Measurements from ENCODE around the gene MANEAL.

MANEAL gene, protein sequence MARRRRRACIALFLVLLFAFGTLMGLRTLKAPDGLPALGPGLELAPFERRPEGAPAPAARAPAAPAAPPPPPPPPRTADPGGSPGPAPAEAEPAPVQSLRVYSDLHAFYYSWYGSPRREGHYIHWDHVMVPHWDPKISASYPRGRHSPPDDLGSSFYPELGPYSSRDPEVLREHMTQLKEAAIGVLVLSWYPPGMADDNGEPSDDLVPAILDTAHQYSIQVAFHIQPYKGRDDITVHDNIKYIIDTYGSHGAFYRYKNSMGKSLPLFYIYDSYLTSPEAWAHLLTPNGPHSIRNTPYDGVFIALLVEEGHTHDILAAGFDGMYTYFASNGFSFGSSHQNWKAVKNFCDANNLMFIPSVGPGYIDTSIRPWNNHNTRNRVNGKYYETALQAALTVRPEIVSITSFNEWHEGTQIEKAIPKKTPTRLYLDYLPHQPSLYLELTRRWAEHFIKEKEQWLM

DNA sequence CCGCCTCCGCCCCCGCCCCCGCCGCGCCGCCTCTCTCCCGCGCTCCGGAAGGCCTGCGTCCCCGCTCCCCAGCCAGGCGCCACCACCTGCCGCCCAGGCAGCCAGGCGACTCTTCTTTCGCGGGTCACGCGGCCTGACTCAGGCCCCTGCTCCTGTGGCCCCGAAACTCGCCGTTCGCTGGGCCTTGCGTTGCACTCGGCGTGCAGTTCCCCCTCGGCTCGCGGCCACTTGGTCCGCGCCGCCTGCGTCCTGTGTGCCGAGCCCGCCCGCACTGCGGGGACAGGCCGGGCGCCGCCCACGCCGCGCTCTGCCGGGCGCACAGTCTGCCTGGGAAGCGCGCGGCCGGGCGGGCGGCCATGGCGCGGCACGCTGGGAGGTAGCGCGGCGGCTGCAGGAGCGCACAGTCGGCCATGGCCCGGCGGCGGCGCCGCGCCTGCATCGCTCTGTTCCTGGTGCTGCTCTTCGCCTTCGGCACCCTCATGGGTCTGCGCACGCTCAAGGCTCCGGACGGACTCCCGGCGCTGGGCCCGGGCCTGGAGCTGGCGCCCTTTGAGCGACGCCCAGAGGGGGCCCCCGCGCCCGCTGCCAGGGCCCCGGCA is at the start of gene MANEAL:
MANEAL (plus strand) TSS at position 75 of the 599 bp plus-strand sequence; CDS start at position 411, 336 bp downstream.
- no peak within 1 kb of the TSS for H3K27ac Mint-ChIP-seq
- peak within 1 kb of the TSS; percentile 63 for H3K4me3 Mint-ChIP-seq
- peaks cover 7% of the 10 kb centered on the region for H3K36me3 Mint-ChIP-seq (ENCODE audit: low read depth)
- H3K27me3 Mint-ChIP-seq: peaks cover 34% of the 10 kb centered on the region
- peaks cover 26% of the 10 kb centered on the region for H3K4me1 Mint-ChIP-seq (ENCODE audit: low read depth)
- no peaks in the 10 kb centered on the region for H3K9me3 Mint-ChIP-seq

DNA sequence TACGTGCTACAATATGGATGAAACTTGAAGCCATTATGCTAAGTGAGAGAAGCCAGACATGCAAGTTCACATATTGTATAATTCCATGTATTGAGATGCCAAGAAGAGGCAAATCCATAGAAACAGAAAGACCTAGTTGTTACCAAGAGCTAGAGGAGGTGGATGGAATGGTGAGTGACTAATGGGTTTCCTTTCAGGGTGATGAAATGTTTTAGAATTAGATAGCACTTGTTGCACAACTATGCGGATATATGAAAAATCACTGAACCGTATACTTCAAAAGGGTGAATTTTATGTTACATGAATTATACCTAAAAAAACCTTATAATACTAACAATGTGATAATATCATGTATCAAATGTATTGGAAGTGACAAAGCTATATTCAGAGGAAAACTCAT is 46.8 kb upstream of the MANEAL start:
- Mint-ChIP-seq H3K9me3 (peaks cover 4% of the 10 kb centered on the region), H3K27ac (no peak overlapping the region), H3K36me3 (ENCODE audit: low read depth) (no peaks in the 10 kb centered on the region), H3K4me1 (ENCODE audit: low read depth) (no peaks in the 10 kb centered on the region), H3K27me3 (peaks cover 53% of the 10 kb centered on the region), H3K4me3 (no peak overlapping the region)

- peaks cover 55% of the 10 kb centered on the region for H3K27me3 Mint-ChIP-seq
- H3K4me1 Mint-ChIP-seq (ENCODE audit: low read depth): peaks cover 4% of the 10 kb centered on the region
- H3K36me3 Mint-ChIP-seq (ENCODE audit: low read depth): no peaks in the 10 kb centered on the region
- H3K9me3 Mint-ChIP-seq: peaks cover 4% of the 10 kb centered on the region
- H3K27ac Mint-ChIP-seq: no peak overlapping the region
- no peak overlapping the region for H3K4me3 Mint-ChIP-seq
Measured at GRCh38 chr1:37748565-37748964, 45.1 kb upstream of the MANEAL start.

- H3K27ac Mint-ChIP-seq: no peak overlapping the region
- H3K4me1 Mint-ChIP-seq (ENCODE audit: low read depth): peaks cover 20% of the 10 kb centered on the region
- H3K4me3 Mint-ChIP-seq: no peak overlapping the region
- no peaks in the 10 kb centered on the region for H3K36me3 Mint-ChIP-seq (ENCODE audit: low read depth)
- H3K27me3 Mint-ChIP-seq: peaks cover 57% of the 10 kb centered on the region
- no peaks in the 10 kb centered on the region for H3K9me3 Mint-ChIP-seq
Measured at GRCh38 chr1:37752213-37752582, 41.4 kb upstream of the MANEAL start.

GRCh38 chr1:37752583-37753471 is 40.8 kb upstream of the MANEAL start:
- Mint-ChIP-seq H3K36me3 (ENCODE audit: low read depth) (no peaks in the 10 kb centered on the region), H3K27ac (no peak overlapping the region), H3K27me3 (peaks cover 51% of the 10 kb centered on the region), H3K4me3 (no peak overlapping the region), H3K4me1 (ENCODE audit: low read depth) (peaks cover 20% of the 10 kb centered on the region), H3K9me3 (no peaks in the 10 kb centered on the region)

DNA sequence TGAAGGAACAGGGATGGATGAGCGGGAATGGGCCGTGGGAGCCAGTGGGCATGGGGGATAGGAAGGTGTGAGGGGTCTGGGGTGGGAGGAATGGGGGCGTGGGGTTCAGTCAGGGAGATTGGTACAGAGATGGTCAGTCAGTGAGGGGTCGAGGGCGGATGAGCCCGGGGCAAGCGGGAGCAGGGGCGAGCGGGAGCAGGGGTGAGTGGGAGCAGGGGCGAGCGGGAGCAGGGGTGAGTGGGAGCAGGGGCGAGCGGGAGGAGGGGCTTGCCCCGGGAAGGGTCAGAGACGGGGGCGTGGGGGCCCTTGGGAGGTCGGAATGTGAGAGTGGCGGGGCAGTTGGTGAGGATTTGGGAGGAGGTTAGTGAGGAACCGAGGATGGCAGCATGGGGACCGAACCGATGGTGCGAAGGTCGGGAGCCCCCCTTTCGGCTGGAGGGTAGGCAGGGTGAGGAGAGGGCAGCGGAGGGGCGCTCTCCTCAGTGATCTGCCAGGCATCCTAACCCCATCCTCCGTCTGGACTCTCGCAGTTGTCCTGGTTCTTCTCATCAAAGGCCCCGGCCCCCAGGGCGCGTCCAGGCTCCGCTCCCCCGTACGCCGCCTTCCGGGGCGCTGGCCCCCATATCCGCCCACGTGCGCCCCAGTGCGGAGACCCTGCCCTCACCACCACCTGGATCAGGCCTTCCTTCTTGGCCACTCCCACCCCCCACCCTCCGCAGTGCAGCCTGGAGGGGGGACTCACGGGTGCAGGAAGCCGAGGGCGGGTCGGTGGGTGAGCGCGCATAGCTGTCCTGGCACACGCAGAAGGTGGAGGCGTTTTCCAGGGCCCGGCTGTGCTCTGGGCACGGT is 40.0 kb upstream of the MANEAL start:
- no peak overlapping the region for H3K27ac Mint-ChIP-seq
- H3K4me3 Mint-ChIP-seq: no peak overlapping the region
- H3K36me3 Mint-ChIP-seq (ENCODE audit: low read depth): no peaks in the 10 kb centered on the region
- peaks cover 20% of the 10 kb centered on the region for H3K4me1 Mint-ChIP-seq (ENCODE audit: low read depth)
- no peaks in the 10 kb centered on the region for H3K9me3 Mint-ChIP-seq
- peaks cover 46% of the 10 kb centered on the region for H3K27me3 Mint-ChIP-seq

DNA sequence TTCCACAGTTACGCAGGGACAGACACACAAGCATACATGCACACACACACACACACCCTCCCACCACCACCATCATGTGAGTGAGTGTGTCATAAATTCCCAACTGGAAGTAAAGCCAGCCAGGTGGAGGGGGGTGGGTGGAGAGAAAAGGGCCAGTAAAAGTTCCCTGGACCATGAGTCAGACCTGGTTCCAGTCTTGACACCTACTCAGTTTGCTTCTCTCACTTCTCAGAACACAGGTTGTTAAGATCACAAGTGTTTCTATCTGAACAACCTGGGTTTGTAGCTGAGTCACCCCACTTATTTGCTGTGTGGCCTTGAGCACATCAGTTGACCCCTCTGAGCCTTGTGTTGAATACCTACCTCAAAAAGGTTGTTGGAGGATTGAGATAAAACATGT is 38.4 kb upstream of the MANEAL start:
- peaks cover 39% of the 10 kb centered on the region for H3K27me3 Mint-ChIP-seq
- no peaks in the 10 kb centered on the region for H3K9me3 Mint-ChIP-seq
- H3K27ac Mint-ChIP-seq: no peak overlapping the region
- no peak overlapping the region for H3K4me3 Mint-ChIP-seq
- peaks cover 20% of the 10 kb centered on the region for H3K4me1 Mint-ChIP-seq (ENCODE audit: low read depth)
- H3K36me3 Mint-ChIP-seq (ENCODE audit: low read depth): no peaks in the 10 kb centered on the region

- no peak overlapping the region for H3K27ac Mint-ChIP-seq
- H3K27me3 Mint-ChIP-seq: peaks cover 35% of the 10 kb centered on the region
- no peak overlapping the region for H3K4me3 Mint-ChIP-seq
- no peaks in the 10 kb centered on the region for H3K9me3 Mint-ChIP-seq
- H3K4me1 Mint-ChIP-seq (ENCODE audit: low read depth): peaks cover 20% of the 10 kb centered on the region
- H3K36me3 Mint-ChIP-seq (ENCODE audit: low read depth): no peaks in the 10 kb centered on the region
Measured at GRCh38 chr1:37755951-37756560, 37.6 kb upstream of the MANEAL start.

GRCh38 chr1:37759451-37759850 is 34.2 kb upstream of the MANEAL start:
- Mint-ChIP-seq H3K27me3 (peaks cover 37% of the 10 kb centered on the region), H3K36me3 (ENCODE audit: low read depth) (no peaks in the 10 kb centered on the region)

GRCh38 chr1:37761416-37762095 is 32.1 kb upstream of the MANEAL start:
- no peak overlapping the region for H3K27ac Mint-ChIP-seq
- peaks cover 8% of the 10 kb centered on the region for H3K4me1 Mint-ChIP-seq (ENCODE audit: low read depth)
- H3K36me3 Mint-ChIP-seq (ENCODE audit: low read depth): no peaks in the 10 kb centered on the region
- H3K27me3 Mint-ChIP-seq: peaks cover 47% of the 10 kb centered on the region
- no peak overlapping the region for H3K4me3 Mint-ChIP-seq
- no peaks in the 10 kb centered on the region for H3K9me3 Mint-ChIP-seq

More at GRCh38 chr1:37759451-37759850, 34.2 kb upstream of the MANEAL start:
- Mint-ChIP-seq H3K4me1 (ENCODE audit: low read depth) (peaks cover 11% of the 10 kb centered on the region), H3K9me3 (no peaks in the 10 kb centered on the region), H3K4me3 (no peak overlapping the region), H3K27ac (no peak overlapping the region)

DNA sequence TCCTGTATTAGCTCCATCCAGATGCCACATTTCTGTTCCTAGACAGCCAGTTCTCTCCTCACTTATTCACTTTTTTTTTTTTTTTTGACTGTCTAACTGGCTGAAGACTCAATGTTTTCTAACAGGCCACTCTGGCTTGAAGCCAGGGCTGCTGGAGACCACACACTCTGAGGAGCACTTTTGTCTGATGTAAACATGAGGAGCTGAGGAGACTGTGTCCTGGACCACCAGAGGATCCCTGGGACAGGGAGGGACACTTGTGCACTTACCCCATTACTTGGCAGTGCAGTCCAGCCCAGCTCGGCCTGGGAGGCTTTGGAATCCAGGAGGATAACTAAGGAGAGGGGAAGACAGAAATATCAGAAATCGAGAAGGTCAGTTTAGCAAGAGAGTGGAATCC is 31.1 kb upstream of the MANEAL start:
- Mint-ChIP-seq H3K9me3 (no peaks in the 10 kb centered on the region), H3K27me3 (peaks cover 57% of the 10 kb centered on the region), H3K36me3 (ENCODE audit: low read depth) (no peaks in the 10 kb centered on the region), H3K4me1 (ENCODE audit: low read depth) (peaks cover 8% of the 10 kb centered on the region), H3K4me3 (no peak overlapping the region), H3K27ac (no peak overlapping the region)

- Mint-ChIP-seq H3K9me3 (no peaks in the 10 kb centered on the region), H3K4me3 (no peak overlapping the region), H3K27me3 (peaks cover 68% of the 10 kb centered on the region), H3K27ac (no peak overlapping the region), H3K4me1 (ENCODE audit: low read depth) (peaks cover 8% of the 10 kb centered on the region), H3K36me3 (ENCODE audit: low read depth) (no peaks in the 10 kb centered on the region)
Measured at GRCh38 chr1:37763791-37764413, 29.7 kb upstream of the MANEAL start.

DNA sequence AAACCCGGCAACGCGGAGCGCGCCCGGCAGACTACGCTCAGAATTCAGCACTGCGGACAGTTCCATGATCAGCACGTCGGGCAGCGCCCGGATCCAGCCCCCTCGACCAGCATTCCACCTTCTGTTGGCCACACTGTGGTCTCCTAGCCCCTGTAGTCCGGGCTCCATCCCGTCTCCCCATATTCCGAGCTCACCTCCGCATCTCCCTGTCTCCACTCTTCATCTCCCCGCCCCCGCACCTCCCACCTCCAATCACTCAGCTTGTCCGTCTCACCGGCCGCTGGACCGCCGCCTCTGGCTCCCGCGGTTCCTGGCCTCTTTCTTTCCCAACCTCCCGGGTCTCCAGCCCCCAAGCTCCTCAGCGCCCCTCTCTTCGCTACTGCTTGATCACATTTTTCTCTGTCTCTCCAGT is 29.2 kb upstream of the MANEAL start:
- Mint-ChIP-seq H3K4me1 (ENCODE audit: low read depth) (peaks cover 8% of the 10 kb centered on the region), H3K27ac (no peak overlapping the region), H3K9me3 (no peaks in the 10 kb centered on the region), H3K27me3 (peaks cover 74% of the 10 kb centered on the region), H3K36me3 (ENCODE audit: low read depth) (no peaks in the 10 kb centered on the region), H3K4me3 (no peak overlapping the region)

All from stimulated activated naive CD8-positive, alpha-beta T cell treated with anti-CD3 and anti-CD28 coated beads, Interleukin-15, Interleukin-2, amounts not matched to agents 100 ng/mL and 50 ng/mL, for 24 hours (primary cell).